ENCODE results near the gene RALGAPB. TPM values are rescaled to one million over a fixed set of nuclear protein-coding genes. Genes with fewer than 3 reads are reported as not detected.
A peak's percentile ranks its signal among the peaks of the same experiment; 100 is the strongest.

Gene RALGAPB
- total and polyA plus RNA-seq, 10 donors = 6.8 to 62.5 (median 44.1) TPM

DNA sequence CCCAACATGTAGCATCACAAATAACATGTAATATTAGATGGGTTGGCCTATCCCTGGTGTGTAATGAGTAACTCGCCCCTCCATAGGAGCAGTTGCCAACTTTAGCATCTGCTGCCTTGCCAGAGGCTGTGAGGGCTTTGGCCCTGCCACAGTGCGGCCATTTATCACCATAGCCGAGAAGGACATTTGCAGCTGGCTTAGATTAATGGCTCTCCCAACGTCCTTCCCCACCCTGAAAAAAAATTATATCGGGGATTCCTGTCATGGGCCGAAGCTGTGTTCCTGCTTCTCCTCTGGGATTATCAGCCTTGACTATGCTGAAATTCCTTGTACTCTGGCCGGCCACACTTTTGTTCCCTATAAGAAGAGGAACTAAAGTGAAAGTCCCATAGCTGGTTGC lies 100.8 kb downstream of the RALGAPB start:
- Histone ChIP-seq H3K4me1 (no peaks in the 10 kb centered on the region), H3K9me3 (no peaks in the 10 kb centered on the region), H3K36me3 (peaks cover 0 to 99% (median 64%) of the 10 kb centered on the region in 6 donors), H3K27ac (no peak overlapping the region), H3K27me3 (replicated peaks in 1 of 7) (no peaks in the 10 kb centered on the region), H3K4me3 (no peak overlapping the region)
- DNase-seq = no peak
- intact Hi-C loops (cut with DNase I; ENCODE audit: low total_unique reads) = no loop called here
- TF ChIP-seq POLR2AphosphoS5 (IDR thresholded peaks at IDR 0.05) (no peak), POLR2A (IDR thresholded peaks at IDR 0.05) (no peak)
- TF ChIP-seq, protein P1, sequence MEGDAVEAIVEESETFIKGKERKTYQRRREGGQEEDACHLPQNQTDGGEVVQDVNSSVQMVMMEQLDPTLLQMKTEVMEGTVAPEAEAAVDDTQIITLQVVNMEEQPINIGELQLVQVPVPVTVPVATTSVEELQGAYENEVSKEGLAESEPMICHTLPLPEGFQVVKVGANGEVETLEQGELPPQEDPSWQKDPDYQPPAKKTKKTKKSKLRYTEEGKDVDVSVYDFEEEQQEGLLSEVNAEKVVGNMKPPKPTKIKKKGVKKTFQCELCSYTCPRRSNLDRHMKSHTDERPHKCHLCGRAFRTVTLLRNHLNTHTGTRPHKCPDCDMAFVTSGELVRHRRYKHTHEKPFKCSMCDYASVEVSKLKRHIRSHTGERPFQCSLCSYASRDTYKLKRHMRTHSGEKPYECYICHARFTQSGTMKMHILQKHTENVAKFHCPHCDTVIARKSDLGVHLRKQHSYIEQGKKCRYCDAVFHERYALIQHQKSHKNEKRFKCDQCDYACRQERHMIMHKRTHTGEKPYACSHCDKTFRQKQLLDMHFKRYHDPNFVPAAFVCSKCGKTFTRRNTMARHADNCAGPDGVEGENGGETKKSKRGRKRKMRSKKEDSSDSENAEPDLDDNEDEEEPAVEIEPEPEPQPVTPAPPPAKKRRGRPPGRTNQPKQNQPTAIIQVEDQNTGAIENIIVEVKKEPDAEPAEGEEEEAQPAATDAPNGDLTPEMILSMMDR (IDR thresholded peaks at IDR 0.05 in 8 of 11, conservative IDR thresholded peaks at IDR 0.05 in 3 of 11) = no peak
- 83 to 90% (median 88%) methylated on average over 6 to 7 of the region's 7 CpGs for WGBS, 5 donors

GRCh38 chr20:38579219-38579910 lies 106.7 kb downstream of the RALGAPB start:
- TF ChIP-seq, protein P1 (IDR thresholded peaks at IDR 0.05 in 8 of 11, conservative IDR thresholded peaks at IDR 0.05 in 3 of 11) = no peak
- TF ChIP-seq POLR2AphosphoS5 (IDR thresholded peaks at IDR 0.05) (peak in 1 of 3 donors; percentile 36), POLR2A (IDR thresholded peaks at IDR 0.05) (no peak)
- Histone ChIP-seq H3K36me3 (peaks cover 0 to 39% (median 29%) of the 10 kb centered on the region in 6 donors), H3K27ac (no peak overlapping the region), H3K4me3 (no peak overlapping the region), H3K4me1 (no peaks in the 10 kb centered on the region), H3K27me3 (replicated peaks in 1 of 7) (peaks cover 0 to 11% (median 0%) of the 10 kb centered on the region in 7 donors), H3K9me3 (no peaks in the 10 kb centered on the region)
- WGBS, 5 donors = 64 to 74% (median 71%) methylated on average over 6 to 7 of the region's 7 CpGs
- no peak for DNase-seq
- intact Hi-C loops (cut with DNase I; ENCODE audit: low total_unique reads) = no loop called here

- TF ChIP-seq POLR2A (IDR thresholded peaks at IDR 0.05) = no peak
- no peak for TF ChIP-seq POLR2AphosphoS5 (IDR thresholded peaks at IDR 0.05)
- TF ChIP-seq, protein P1 (IDR thresholded peaks at IDR 0.05 in 8 of 11, conservative IDR thresholded peaks at IDR 0.05 in 3 of 11) = no peak
- no peak for DNase-seq
- Histone ChIP-seq H3K9me3 (no peaks in the 10 kb centered on the region), H3K4me1 (no peaks in the 10 kb centered on the region), H3K27me3 (replicated peaks in 1 of 7) (peaks cover 0 to 16% (median 0%) of the 10 kb centered on the region in 7 donors), H3K36me3 (peaks cover 0 to 34% (median 24%) of the 10 kb centered on the region in 6 donors), H3K27ac (no peak overlapping the region), H3K4me3 (no peak overlapping the region)
- WGBS, 5 donors = 79 to 88% (median 82%) methylated on average over 4 of the region's 4 CpGs
- intact Hi-C loops (cut with DNase I; ENCODE audit: low total_unique reads) = no loop called here
Measured at GRCh38 chr20:38579921-38580320, 107.3 kb downstream of the RALGAPB start.

DNA sequence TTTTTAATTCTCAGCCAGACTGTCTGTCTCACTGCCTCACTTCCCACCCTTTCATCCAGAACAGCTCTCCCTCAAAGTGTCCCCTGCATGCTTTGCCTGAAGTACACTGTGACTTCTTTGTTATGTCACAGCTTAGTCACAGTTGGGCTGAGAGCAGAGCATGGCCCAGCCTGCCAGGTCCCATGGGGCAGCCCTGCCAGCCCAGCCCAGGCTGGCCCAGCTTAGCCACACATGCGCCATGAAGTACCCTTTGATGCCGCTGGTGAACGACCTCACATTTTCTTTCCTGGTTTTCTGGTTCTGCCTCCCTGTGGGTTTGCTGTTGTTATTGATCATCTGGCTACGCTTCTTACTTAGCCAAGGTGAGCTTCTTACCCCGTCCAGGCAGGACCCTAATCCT lies 108.4 kb downstream of the RALGAPB start, which contains the start of gene ADIG:
Gene ADIG, plus strand, starts transcription at position 185 of the 400 bp plus-strand sequence. Its CDS starts 54 bp downstream, at position 239.
- intact Hi-C loops (cut with DNase I; ENCODE audit: low total_unique reads) = no loop called here

More for the DNA sequence above, 108.4 kb downstream of the RALGAPB start, which contains the start of gene ADIG:
- Histone ChIP-seq H3K4me1 (no peaks in the 10 kb centered on the region), H3K27ac (no peak within 1 kb of the TSS), H3K9me3 (no peaks in the 10 kb centered on the region), H3K27me3 (replicated peaks in 1 of 7) (peaks cover 0 to 27% (median 0%) of the 10 kb centered on the region in 7 donors), H3K4me3 (no peak within 1 kb of the TSS), H3K36me3 (peaks cover 0 to 23% (median 13%) of the 10 kb centered on the region in 6 donors)
- TF ChIP-seq, protein P1 (IDR thresholded peaks at IDR 0.05 in 8 of 11, conservative IDR thresholded peaks at IDR 0.05 in 3 of 11) = no peak
- TF ChIP-seq POLR2AphosphoS5 (IDR thresholded peaks at IDR 0.05) (peak in 2 of 3 donors; percentile 17 to 50), POLR2A (IDR thresholded peaks at IDR 0.05) (no peak)
- no peak for DNase-seq
- WGBS, 5 donors = 67 to 88% (median 79%) methylated on average over 5 of the region's 5 CpGs

All from spleen (tissue), 11 donors.